Activated CD8-positive, alpha-beta T cell treated with anti-CD3 and anti-CD28 coated beads for 36 hours (primary cell): ENCODE measurements around the gene AUTS2. TPM values are rescaled to one million over a fixed set of nuclear protein-coding genes. Genes with fewer than 3 reads are reported as not detected.

Source experiments
- ATAC-seq: fragments of 200-7000 bp; cut with Tn5 transposase; one replicate; pipeline ENCODE4 v1.10.0; 2021; ENCODE audit warnings: mild to moderate bottlenecking, moderate library complexity
- CTCF ChIA-PET: fragments of 350-600 bp; sonication (Branson Sonifier 250); formaldehyde crosslinking; loops from one replicate; lab custom pipeline; 2021; ENCODE audit warnings: antibody characterized with exemption; lab: Charles Lee
- POLR2A ChIA-PET: fragments of 350-600 bp; sonication (Branson Sonifier 250); formaldehyde crosslinking; loops from one replicate; lab custom pipeline; 2021; ENCODE audit warnings: antibody characterized with exemption; lab: Charles Lee
- DNase-seq: peaks from one replicate; pipeline ENCODE4 v3.0.0-alpha.2; 2020
- H3K27ac Mint-ChIP-seq: one replicate; pipeline ENCODE4 v1.8.0; 2021; ENCODE audit warnings: mild to moderate bottlenecking, mixed read lengths
- H3K27me3 Mint-ChIP-seq: one replicate; pipeline ENCODE4 v1.8.0; 2021; ENCODE audit warnings: mixed read lengths
- H3K36me3 Mint-ChIP-seq: one replicate; pipeline ENCODE4 v1.8.0; 2021; ENCODE audit warnings: low read depth, mixed read lengths
- H3K4me1 Mint-ChIP-seq: one replicate; pipeline ENCODE4 v1.8.0; 2021; ENCODE audit warnings: low read depth, mixed read lengths
- H3K4me3 Mint-ChIP-seq: one replicate; pipeline ENCODE4 v1.8.0; 2021; ENCODE audit warnings: mild to moderate bottlenecking, moderate library complexity, mixed read lengths
- H3K9me3 Mint-ChIP-seq: one replicate; pipeline ENCODE4 v1.8.0; 2021; ENCODE audit warnings: mixed read lengths
- intact Hi-C: fragments of 100-400 bp; cut with micrococcal nuclease; formaldehyde crosslinking; loops from one replicate; pipeline ENCODE4 v1.10.0; 2022
- total RNA-seq, 2 experiments: library from RNA; stranded (reverse); gene quantifications; one replicate each; pipeline ENCODE4 v1.2.3, GENCODE V29; 2021
- TF ChIP-seq, protein P1 (sequence below): fragments of 200-600 bp; IDR thresholded peaks from one replicate; pipeline ENCODE4 v1.8.0; 2022; ENCODE audit warnings: antibody characterized with exemption, mild to moderate bottlenecking

The AUTS2 gene
- total RNA-seq, 2 experiments from 2014 or later = 3.1 to 3.3 TPM

GRCh38 chr7:69608049-69608448 is 9.8 kb downstream of the AUTS2 start:
- DNase-seq = no peak
- peaks cover 30% of the 10 kb centered on the region for H3K27me3 Mint-ChIP-seq
- H3K27ac Mint-ChIP-seq = no peak overlapping the region
- no peak for ATAC-seq
- TF ChIP-seq, protein P1, sequence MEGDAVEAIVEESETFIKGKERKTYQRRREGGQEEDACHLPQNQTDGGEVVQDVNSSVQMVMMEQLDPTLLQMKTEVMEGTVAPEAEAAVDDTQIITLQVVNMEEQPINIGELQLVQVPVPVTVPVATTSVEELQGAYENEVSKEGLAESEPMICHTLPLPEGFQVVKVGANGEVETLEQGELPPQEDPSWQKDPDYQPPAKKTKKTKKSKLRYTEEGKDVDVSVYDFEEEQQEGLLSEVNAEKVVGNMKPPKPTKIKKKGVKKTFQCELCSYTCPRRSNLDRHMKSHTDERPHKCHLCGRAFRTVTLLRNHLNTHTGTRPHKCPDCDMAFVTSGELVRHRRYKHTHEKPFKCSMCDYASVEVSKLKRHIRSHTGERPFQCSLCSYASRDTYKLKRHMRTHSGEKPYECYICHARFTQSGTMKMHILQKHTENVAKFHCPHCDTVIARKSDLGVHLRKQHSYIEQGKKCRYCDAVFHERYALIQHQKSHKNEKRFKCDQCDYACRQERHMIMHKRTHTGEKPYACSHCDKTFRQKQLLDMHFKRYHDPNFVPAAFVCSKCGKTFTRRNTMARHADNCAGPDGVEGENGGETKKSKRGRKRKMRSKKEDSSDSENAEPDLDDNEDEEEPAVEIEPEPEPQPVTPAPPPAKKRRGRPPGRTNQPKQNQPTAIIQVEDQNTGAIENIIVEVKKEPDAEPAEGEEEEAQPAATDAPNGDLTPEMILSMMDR = no peak
- no peaks in the 10 kb centered on the region for H3K9me3 Mint-ChIP-seq
- intact Hi-C loops = no loop called here
- no peaks in the 10 kb centered on the region for H3K4me1 Mint-ChIP-seq
- CTCF ChIA-PET = no interaction called here
- POLR2A ChIA-PET = no interaction called here
- H3K36me3 Mint-ChIP-seq = no peaks in the 10 kb centered on the region
- H3K4me3 Mint-ChIP-seq = no peak overlapping the region

DNA sequence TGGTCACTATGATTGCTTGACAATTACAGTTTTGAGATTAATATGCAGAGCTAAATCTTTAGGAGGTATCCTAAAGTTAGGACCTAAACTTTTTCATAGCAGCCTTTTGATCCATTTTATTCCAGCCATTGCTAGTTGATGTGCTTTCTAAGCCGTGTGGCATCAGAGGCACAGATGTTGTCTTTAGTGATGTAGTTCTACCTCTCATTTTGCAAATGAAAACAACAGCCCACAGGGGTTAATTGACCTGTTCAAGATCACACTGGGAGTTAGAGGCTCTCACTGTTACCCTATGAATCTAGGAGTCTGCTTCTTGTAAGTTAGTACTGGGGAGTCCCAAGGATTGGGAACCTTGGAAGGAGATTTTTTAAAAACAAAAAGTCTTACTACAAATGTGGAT is 10.6 kb downstream of the AUTS2 start:
- no peaks in the 10 kb centered on the region for H3K36me3 Mint-ChIP-seq
- H3K27ac Mint-ChIP-seq = no peak overlapping the region
- intact Hi-C loops = no loop called here
- ATAC-seq = no peak
- CTCF ChIA-PET = no interaction called here
- TF ChIP-seq, protein P1 = no peak
- POLR2A ChIA-PET = no interaction called here
- no peak overlapping the region for H3K4me3 Mint-ChIP-seq
- H3K4me1 Mint-ChIP-seq = no peaks in the 10 kb centered on the region
- no peaks in the 10 kb centered on the region for H3K9me3 Mint-ChIP-seq
- no peak for DNase-seq
- peaks cover 30% of the 10 kb centered on the region for H3K27me3 Mint-ChIP-seq

DNA sequence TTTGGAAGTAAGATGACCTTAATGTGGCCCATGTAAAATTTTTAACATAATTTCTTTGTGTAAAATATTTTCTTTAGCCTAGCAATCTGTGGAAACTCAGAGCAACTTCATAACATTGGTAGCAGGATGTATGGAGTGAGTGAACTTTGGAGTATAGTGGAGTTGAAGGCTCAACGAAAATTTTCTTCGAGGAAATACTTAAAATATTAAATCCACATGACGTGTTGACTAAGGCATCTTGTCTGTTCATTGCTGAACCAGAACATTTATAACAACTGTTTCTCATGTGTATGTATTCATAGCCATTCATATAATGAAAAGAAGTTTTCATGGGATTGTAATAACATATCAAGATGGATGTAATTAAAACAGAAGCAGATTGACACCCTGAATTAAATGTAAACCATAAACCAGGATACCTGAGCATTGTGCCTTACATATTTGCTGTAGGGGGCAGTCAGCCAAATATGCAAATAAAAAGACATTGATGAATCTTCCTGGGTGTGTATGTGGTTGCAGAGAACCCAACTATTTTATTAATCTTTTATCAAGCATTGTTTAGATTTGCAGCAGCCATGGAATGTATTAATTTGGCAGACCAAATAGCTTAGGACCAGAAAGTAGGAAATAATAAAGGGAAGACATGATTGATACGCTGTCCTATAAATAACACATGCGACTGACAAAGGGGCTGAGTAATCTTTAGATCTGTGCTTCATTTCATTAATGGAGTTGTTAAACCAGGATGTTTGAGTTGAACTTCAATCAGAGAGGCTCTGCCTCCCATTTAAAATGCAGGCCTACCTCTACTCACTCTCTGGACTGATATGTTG is 11.5 kb downstream of the AUTS2 start:
- DNase-seq = no peak
- intact Hi-C loops = no loop called here
- CTCF ChIA-PET = no interaction called here
- no peak for ATAC-seq
- Mint-ChIP-seq H3K9me3 (no peaks in the 10 kb centered on the region), H3K4me3 (no peak overlapping the region), H3K36me3 (no peaks in the 10 kb centered on the region), H3K27me3 (peaks cover 30% of the 10 kb centered on the region), H3K27ac (no peak overlapping the region), H3K4me1 (no peaks in the 10 kb centered on the region)
- POLR2A ChIA-PET = no interaction called here
- TF ChIP-seq, protein P1 = no peak

- TF ChIP-seq, protein P1 = no peak
- no peaks in the 10 kb centered on the region for H3K36me3 Mint-ChIP-seq
- H3K4me3 Mint-ChIP-seq = no peak overlapping the region
- POLR2A ChIA-PET = no interaction called here
- no peaks in the 10 kb centered on the region for H3K4me1 Mint-ChIP-seq
- CTCF ChIA-PET = no interaction called here
- ATAC-seq (no peak), DNase-seq (no peak)
- no peaks in the 10 kb centered on the region for H3K9me3 Mint-ChIP-seq
- H3K27ac Mint-ChIP-seq = no peak overlapping the region
- intact Hi-C loops = no loop called here
- H3K27me3 Mint-ChIP-seq = peaks cover 30% of the 10 kb centered on the region
Observed at GRCh38 chr7:69610374-69611084, 12.3 kb downstream of the AUTS2 start.

- H3K27ac Mint-ChIP-seq = no peak overlapping the region
- H3K27me3 Mint-ChIP-seq = peaks cover 32% of the 10 kb centered on the region
- no peaks in the 10 kb centered on the region for H3K4me1 Mint-ChIP-seq
- intact Hi-C loops = no loop called here
- TF ChIP-seq, protein P1 = no peak
- ChIA-PET CTCF (no interaction called here), POLR2A (no interaction called here)
- H3K4me3 Mint-ChIP-seq = no peak overlapping the region
- H3K9me3 Mint-ChIP-seq = no peaks in the 10 kb centered on the region
- H3K36me3 Mint-ChIP-seq = no peaks in the 10 kb centered on the region
- DNase-seq = no peak
- no peak for ATAC-seq
Observed at GRCh38 chr7:69612981-69613380, 14.7 kb downstream of the AUTS2 start.
